HEK293T (cell line): ENCODE results near the gene ESR1.

Source experiments
- CTCF ChIA-PET: fragments of 350-600 bp; formaldehyde crosslinking; extraction: SDS; loops from one replicate; lab custom pipeline; 2021; ENCODE audit warnings: antibody characterized with exemption, inconsistent platforms; lab: Yijun Ruan, JAX
- POLR2A ChIA-PET: fragments of 350-600 bp; formaldehyde crosslinking; extraction: SDS; loops from one replicate; lab custom pipeline; 2020; ENCODE audit warnings: antibody characterized with exemption, inconsistent platforms; lab: Yijun Ruan, JAX
- DNase-seq: peaks from one replicate; pipeline ENCODE4 v3.0.0; 2012; ENCODE audit warnings: mixed read lengths; ENCODE audit errors: extremely low spot score
- ARNT ChIP-seq: fragments of 450-650 bp; IDR thresholded peaks from 2 replicates; pipeline ENCODE4 v1.6.1; 2017; ENCODE audit warnings: mild to moderate bottlenecking
- BHLHE40 ChIP-seq: fragments of 450-650 bp; IDR thresholded peaks from 2 replicates; pipeline ENCODE4 v1.6.1; 2016; ENCODE audit warnings: mild to moderate bottlenecking, moderate library complexity, borderline replicate concordance
- CTBP1 ChIP-seq: fragments of 450-650 bp; IDR thresholded peaks from 2 replicates; pipeline ENCODE4 v1.6.1; 2016; ENCODE audit warnings: borderline replicate concordance
- ELF4 ChIP-seq: fragments of 450-650 bp; IDR thresholded peaks from 2 replicates; pipeline ENCODE4 v1.6.1; 2017; ENCODE audit warnings: antibody characterized with exemption
- FOXA1 ChIP-seq: fragments of 450-650 bp; IDR thresholded peaks from 2 replicates; pipeline ENCODE4 v1.6.1; 2016; ENCODE audit warnings: mild to moderate bottlenecking
- FOXK2 ChIP-seq: fragments of 450-650 bp; IDR thresholded peaks from 2 replicates; pipeline ENCODE4 v1.6.1; 2016; ENCODE audit warnings: mild to moderate bottlenecking
- FOXM1 ChIP-seq: fragments of 450-650 bp; IDR thresholded peaks from 2 replicates; pipeline ENCODE4 v1.6.1; 2017; ENCODE audit warnings: mild to moderate bottlenecking, borderline replicate concordance
- HDGF ChIP-seq: fragments of 450-650 bp; IDR thresholded peaks from 2 replicates; pipeline ENCODE4 v1.6.1; 2017; ENCODE audit warnings: antibody characterized with exemption, borderline replicate concordance
- L3MBTL2 ChIP-seq: fragments of 450-650 bp; conservative IDR thresholded peaks from 2 replicates; pipeline ENCODE4 v1.6.1; 2016; ENCODE audit warnings: mild to moderate bottlenecking
- LEF1 ChIP-seq: fragments of 450-650 bp; IDR thresholded peaks from 2 replicates; pipeline ENCODE4 v1.6.1; 2017; ENCODE audit warnings: mild to moderate bottlenecking, borderline replicate concordance
- NFRKB ChIP-seq: fragments of 450-650 bp; IDR thresholded peaks from 2 replicates; pipeline ENCODE4 v1.6.1; 2016; ENCODE audit warnings: mild to moderate bottlenecking, moderate library complexity
- PKNOX1 ChIP-seq: fragments of 450-650 bp; IDR thresholded peaks from 2 replicates; pipeline ENCODE4 v1.6.1; 2016
- SP1 ChIP-seq: fragments of 450-650 bp; IDR thresholded peaks from 2 replicates; pipeline ENCODE4 v1.6.1; 2017
- SUZ12 ChIP-seq: fragments of 450-650 bp; IDR thresholded peaks from 2 replicates; pipeline ENCODE4 v1.6.1; 2016; ENCODE audit warnings: mild to moderate bottlenecking
- TARDBP ChIP-seq: fragments of 450-650 bp; IDR thresholded peaks from 2 replicates; pipeline ENCODE4 v1.6.1; 2016
- ZNF384 ChIP-seq: fragments of 450-650 bp; IDR thresholded peaks from 2 replicates; pipeline ENCODE4 v1.6.1; 2016

Gene ESR1

GRCh38 chr6:152087701-152088100 is 280.2 kb downstream of the ESR1 start:
- no peak for DNase-seq
- TF ChIP-seq ELF4 (no peak), CTBP1 (no peak), LEF1 (no peak), NFRKB (no peak), ZNF384 (no peak), SUZ12 (no peak)
- POLR2A ChIA-PET, result no interaction called here
- CTCF ChIA-PET, result no interaction called here

- POLR2A ChIA-PET, result no interaction called here
- CTCF ChIA-PET, result no interaction called here
- TF ChIP-seq FOXK2 (no peak), SUZ12 (no peak), FOXM1 (no peak), ELF4 (no peak), TARDBP (no peak), L3MBTL2 (no peak), ARNT (no peak), FOXA1 (no peak), NFRKB (no peak), LEF1 (no peak), CTBP1 (no peak), BHLHE40 (no peak), HDGF (no peak)
- DNase-seq, result no peak
These were observed 282.5 kb downstream of the ESR1 start for GRCh38 chr6:152089992-152090391.

GRCh38 chr6:152091201-152091600 is 283.7 kb downstream of the ESR1 start:
- ChIA-PET CTCF (no interaction called here), POLR2A (no interaction called here)
- no peak for TF ChIP-seq ELF4
- TF ChIP-seq L3MBTL2, result no peak
- TF ChIP-seq ZNF384, result no peak
- TF ChIP-seq PKNOX1, result no peak
- no peak for TF ChIP-seq FOXK2
- no peak for TF ChIP-seq FOXA1
- TF ChIP-seq ARNT, result no peak
- no peak for TF ChIP-seq BHLHE40

GRCh38 chr6:152091851-152092341 is 284.4 kb downstream of the ESR1 start:
- ChIA-PET POLR2A (no interaction called here), CTCF (no interaction called here)
- DNase-seq, result no peak
- TF ChIP-seq NFRKB, result no peak
- TF ChIP-seq BHLHE40, result no peak
- no peak for TF ChIP-seq PKNOX1
- no peak for TF ChIP-seq LEF1
- TF ChIP-seq ZNF384, result no peak
- no peak for TF ChIP-seq FOXK2
- no peak for TF ChIP-seq SP1
- TF ChIP-seq FOXM1, result no peak
- no peak for TF ChIP-seq HDGF
- no peak for TF ChIP-seq CTBP1
- TF ChIP-seq L3MBTL2, result no peak
- TF ChIP-seq SUZ12, result no peak
- no peak for TF ChIP-seq FOXA1
- no peak for TF ChIP-seq ELF4
- TF ChIP-seq ARNT, result no peak
- TF ChIP-seq TARDBP, result no peak

More at GRCh38 chr6:152091201-152091600, 283.7 kb downstream of the ESR1 start:
- DNase-seq, result no peak

GRCh38 chr6:152093711-152094110 is 286.2 kb downstream of the ESR1 start:
- POLR2A ChIA-PET, result no interaction called here
- TF ChIP-seq CTBP1 (no peak), ELF4 (no peak), ZNF384 (no peak), TARDBP (no peak), L3MBTL2 (peak; percentile 68), NFRKB (no peak), HDGF (no peak)
- CTCF ChIA-PET, result no interaction called here
- DNase-seq, result peak; percentile 41

- no peak for DNase-seq
- ChIA-PET POLR2A (no interaction called here), CTCF (no interaction called here)
- TF ChIP-seq BHLHE40, result no peak
- TF ChIP-seq FOXK2, result no peak
- no peak for TF ChIP-seq PKNOX1
- no peak for TF ChIP-seq SP1
- TF ChIP-seq HDGF, result no peak
- TF ChIP-seq LEF1, result no peak
- TF ChIP-seq TARDBP, result no peak
- no peak for TF ChIP-seq L3MBTL2
- no peak for TF ChIP-seq SUZ12
- TF ChIP-seq ELF4, result no peak
- TF ChIP-seq FOXM1, result no peak
- no peak for TF ChIP-seq FOXA1
- no peak for TF ChIP-seq NFRKB
- TF ChIP-seq CTBP1, result no peak
- TF ChIP-seq ARNT, result no peak
- no peak for TF ChIP-seq ZNF384
These were observed 286.8 kb downstream of the ESR1 start for GRCh38 chr6:152094276-152094675.
